Astrocyte of the cerebellum (primary cell): ENCODE data around the gene BMP8B.
"Not testable (repeated sequence)": the region's sequence is repeated elsewhere in the genome, so short reads cannot be mapped to it uniquely, and the experiment has no call there.

Source experiments
- DNase-seq: peaks from one replicate; pipeline ENCODE4 v3.0.0-alpha.2; 2011; ENCODE audit warnings: low read depth
- H3K4me3 ChIP-seq: 2 replicates; pipeline ENCODE4 v1.5.1; 2011; ENCODE audit warnings: mild to moderate bottlenecking, low read depth, low read length, moderate library complexity
- in situ Hi-C: cut with HindIII; loops from 2 replicates; pipeline ENCODE4 v1.10.0; 2017; ENCODE audit warnings: low sequenced_read_pairs
- TF ChIP-seq, protein P1 (sequence below): IDR thresholded peaks from 2 replicates; pipeline ENCODE4 v1.5.1; 2012; ENCODE audit warnings: low read length, low read depth, moderate library complexity, mild to moderate bottlenecking; ENCODE audit errors: missing control alignments

Gene BMP8B

DNA sequence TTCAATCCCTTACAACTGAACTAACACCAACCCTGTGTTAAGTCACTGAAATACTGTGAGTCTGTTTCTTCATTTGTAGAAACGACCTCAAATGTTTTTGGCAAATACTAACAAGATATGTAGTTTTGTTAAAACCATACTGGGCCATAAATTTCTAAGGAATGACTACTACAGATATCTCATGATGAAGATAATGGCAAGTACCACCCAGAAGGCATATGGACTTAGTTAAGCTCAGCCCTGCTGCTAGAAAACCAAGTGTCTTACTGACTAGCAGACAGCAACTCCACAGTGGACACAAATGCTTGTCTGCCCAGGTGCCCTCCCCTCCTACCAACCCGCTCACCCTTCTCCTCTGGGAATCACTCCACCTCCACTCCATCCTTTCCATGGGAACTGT, 44.5 kb upstream of the BMP8B start:
- TF ChIP-seq, protein P1, sequence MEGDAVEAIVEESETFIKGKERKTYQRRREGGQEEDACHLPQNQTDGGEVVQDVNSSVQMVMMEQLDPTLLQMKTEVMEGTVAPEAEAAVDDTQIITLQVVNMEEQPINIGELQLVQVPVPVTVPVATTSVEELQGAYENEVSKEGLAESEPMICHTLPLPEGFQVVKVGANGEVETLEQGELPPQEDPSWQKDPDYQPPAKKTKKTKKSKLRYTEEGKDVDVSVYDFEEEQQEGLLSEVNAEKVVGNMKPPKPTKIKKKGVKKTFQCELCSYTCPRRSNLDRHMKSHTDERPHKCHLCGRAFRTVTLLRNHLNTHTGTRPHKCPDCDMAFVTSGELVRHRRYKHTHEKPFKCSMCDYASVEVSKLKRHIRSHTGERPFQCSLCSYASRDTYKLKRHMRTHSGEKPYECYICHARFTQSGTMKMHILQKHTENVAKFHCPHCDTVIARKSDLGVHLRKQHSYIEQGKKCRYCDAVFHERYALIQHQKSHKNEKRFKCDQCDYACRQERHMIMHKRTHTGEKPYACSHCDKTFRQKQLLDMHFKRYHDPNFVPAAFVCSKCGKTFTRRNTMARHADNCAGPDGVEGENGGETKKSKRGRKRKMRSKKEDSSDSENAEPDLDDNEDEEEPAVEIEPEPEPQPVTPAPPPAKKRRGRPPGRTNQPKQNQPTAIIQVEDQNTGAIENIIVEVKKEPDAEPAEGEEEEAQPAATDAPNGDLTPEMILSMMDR, result no peak
- no peak overlapping the region for H3K4me3 ChIP-seq
- in situ Hi-C loops, result no loop called here
- DNase-seq, result no peak

DNA sequence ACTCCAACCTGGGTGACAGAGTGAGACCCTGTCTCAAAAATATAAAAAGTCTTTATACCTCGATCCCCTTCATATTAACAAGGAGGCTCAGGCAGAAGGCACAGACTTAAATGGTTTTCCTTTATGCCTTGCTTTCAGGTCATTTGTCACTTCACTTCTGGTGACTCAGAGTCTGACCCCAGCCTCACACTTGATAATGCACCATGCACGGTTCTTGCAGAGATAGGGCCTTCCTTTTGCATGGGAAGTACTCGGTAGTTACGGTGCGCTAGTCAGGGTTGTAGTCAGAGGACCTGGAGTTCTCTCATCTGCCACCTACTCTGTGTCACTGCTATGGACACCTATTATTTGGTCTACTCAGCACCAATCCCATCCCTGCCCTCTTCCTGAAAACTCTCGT, 43.6 kb upstream of the BMP8B start:
- TF ChIP-seq, protein P1, result no peak
- no peak overlapping the region for H3K4me3 ChIP-seq
- in situ Hi-C loops, result no loop called here
- no peak for DNase-seq

DNA sequence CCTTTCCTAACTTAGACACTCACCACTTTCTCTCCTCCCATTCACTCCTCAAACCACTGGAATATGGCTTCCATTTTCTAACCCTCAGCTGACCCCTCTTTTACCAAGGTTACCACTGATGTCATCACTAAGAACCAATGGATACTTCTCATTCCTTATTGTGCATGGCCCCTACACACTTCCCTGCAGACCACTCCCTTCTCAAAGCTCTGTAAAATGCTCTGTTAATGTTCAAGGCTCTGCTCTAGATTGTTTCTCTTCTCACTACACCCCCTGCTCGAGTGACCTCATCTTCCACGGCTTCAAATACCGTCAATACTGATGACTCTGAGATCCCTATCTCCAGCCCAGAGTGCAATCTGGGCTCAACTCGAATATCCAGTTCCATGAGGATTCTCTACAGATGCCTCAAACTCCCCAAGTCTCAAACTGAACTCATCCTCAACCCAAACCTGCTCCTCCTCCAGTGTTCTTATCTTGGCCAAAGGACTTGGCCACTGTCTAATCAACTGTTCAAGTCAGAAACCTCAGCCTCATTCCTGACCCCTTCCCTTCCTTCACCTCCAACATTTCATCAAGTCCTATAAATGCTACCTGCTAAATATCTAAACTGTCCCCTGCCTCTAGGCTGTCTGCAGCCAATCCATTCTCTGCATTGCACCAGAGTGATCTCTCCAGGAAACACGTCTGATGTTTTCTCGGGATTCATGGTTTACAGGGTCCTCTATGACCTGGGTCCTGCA, 41.3 kb upstream of the BMP8B start:
- no peak overlapping the region for H3K4me3 ChIP-seq
- in situ Hi-C loops, result no loop called here
- DNase-seq, result no peak
- TF ChIP-seq, protein P1, result no peak

DNA sequence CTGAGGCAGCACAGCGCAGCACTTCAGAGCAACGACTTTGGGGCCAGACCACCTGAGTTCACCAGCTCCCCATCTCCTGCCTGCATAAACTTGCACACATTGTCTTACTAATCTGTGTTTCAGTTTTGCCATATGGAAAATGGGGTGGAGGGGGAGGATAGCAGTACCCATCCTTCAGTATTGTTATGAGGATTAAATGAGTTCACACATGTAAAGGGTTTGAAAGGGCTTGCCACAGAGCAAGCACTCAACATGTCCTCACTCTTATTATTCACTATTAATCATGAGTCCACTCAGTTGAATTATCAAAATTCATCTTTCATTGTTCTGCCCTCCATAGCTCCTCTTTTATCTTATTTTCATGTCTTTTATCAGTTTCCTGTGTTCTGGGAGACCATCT, 40.1 kb upstream of the BMP8B start:
- H3K4me3 ChIP-seq, result no peak overlapping the region
- in situ Hi-C loops, result no loop called here
- DNase-seq, result no peak
- TF ChIP-seq, protein P1, result no peak

DNA sequence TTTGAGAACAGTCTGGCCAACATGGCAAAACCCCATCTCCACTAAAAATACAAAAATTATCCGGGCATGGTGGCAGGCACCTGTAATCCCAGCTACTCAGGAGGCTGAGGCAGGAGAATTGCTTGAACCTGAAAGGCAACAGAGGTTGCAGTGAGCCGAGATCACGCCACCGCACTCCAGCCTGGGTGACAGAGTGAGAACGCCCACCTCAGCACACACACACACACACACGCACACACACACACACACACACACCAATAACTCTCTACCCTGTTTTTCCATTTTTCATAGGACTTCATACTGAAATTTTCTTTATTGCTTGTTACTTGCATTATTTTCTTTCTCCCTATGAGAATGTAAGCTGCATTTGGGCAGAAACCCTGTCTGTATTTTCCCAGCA, 39.6 kb upstream of the BMP8B start:
- H3K4me3 ChIP-seq, in situ Hi-C loops, DNase-seq: not testable (repeated sequence)

DNA sequence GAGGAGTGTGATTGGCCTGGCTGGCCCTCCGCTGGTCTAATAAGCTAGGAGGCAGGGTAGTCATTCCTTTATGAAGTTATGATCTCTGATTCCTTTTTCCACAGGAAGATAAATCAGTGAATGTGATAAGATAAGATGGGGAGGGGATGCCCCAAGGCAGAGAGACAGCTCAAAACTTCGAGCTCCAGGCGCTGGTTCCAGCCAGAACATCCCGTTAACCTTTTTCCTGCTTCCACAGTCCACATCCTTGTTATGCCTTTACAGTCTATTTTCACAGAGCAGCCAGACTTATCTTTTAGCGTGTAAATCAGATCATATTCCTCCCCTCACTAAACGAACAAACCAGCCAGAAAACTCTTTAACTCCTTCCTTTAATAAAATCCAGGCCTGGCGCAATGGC, 38.5 kb upstream of the BMP8B start:
- in situ Hi-C loops, result no loop called here
- no peak overlapping the region for H3K4me3 ChIP-seq
- TF ChIP-seq, protein P1, result no peak
- no peak for DNase-seq

DNA sequence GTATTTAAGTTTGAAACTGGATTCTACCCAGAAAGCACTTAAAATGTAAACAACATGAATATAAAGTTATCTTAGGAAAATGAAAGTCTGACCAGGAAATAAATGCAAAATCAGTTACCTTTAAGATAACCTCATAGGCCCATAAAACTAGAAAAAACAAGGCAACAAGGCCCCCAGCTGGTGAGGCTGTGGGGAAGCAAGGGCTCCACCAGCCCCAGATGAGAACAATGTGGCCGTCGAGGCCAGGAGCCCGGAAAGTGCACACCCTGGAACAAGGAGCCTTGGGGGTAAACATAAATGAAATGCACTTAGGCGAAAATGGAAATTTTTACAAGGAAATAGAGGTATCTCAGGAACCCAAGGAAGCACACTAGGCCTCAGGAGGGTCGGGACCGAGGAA, 37.9 kb upstream of the BMP8B start:
- DNase-seq, result no peak
- H3K4me3 ChIP-seq, result no peak overlapping the region
- in situ Hi-C loops, result no loop called here
- TF ChIP-seq, protein P1, result no peak
